Measurements from ENCODE around the gene DENND10. TPM values are rescaled to one million over a fixed set of nuclear protein-coding genes. Genes with fewer than 3 reads are reported as not detected.

Gene DENND10
- total RNA-seq, 1 experiment from 2014 or later: 57.5 TPM

Other genes starting within 250 kb of the DENND10 start
- gene NANOS1, start 74.4 kb upstream of the DENND10 start, total RNA-seq (2014; rRNA removed; shearing (Covaris generic); ENCODE audit: low replicate concordance): 22.5 and 27.9 TPM in 2 replicates
- 26.5 and 36.2 TPM in 2 replicates for gene EIF3A, start 23.3 kb upstream of the DENND10 start, total RNA-seq (2014; rRNA removed; shearing (Covaris generic); ENCODE audit: low replicate concordance)
- 30.8 and 61.0 TPM in 2 replicates for gene SFXN4, start 61.6 kb downstream of the DENND10 start, total RNA-seq (2014; rRNA removed; shearing (Covaris generic); ENCODE audit: low replicate concordance)
- 281 TPM in 2 replicates for gene PRDX3, start 74.7 kb downstream of the DENND10 start, total RNA-seq (2014; rRNA removed; shearing (Covaris generic); ENCODE audit: low replicate concordance)
- 0.20 and 0.61 TPM in 2 replicates for gene GRK5, start 103.5 kb downstream of the DENND10 start, total RNA-seq (2014; rRNA removed; shearing (Covaris generic); ENCODE audit: low replicate concordance)

Data from Caki2 (cell line).